GM12874 (cell line): Measurements from ENCODE around the gene HEATR5A.

Source experiments
- CTCF ChIP-seq: IDR thresholded peaks from 2 replicates; pipeline ENCODE4 v1.5.1; 2011; ENCODE audit warnings: low read depth, mild to moderate bottlenecking, control low read depth, low read length, moderate library complexity; ENCODE audit not compliant: insufficient read depth

Gene HEATR5A

GRCh38 chr14:31346097-31346496, 74.3 kb downstream of the HEATR5A start:
- no peak for TF ChIP-seq CTCF

- TF ChIP-seq CTCF: no peak
Measured at GRCh38 chr14:31341280-31341679, 79.1 kb downstream of the HEATR5A start.

GRCh38 chr14:31340297-31341063, 79.9 kb downstream of the HEATR5A start:
- no peak for TF ChIP-seq CTCF

GRCh38 chr14:31339743-31340142, 80.6 kb downstream of the HEATR5A start:
- no peak for TF ChIP-seq CTCF

- TF ChIP-seq CTCF: no peak
Measured at GRCh38 chr14:31337331-31337730, 83.0 kb downstream of the HEATR5A start.

GRCh38 chr14:31336646-31337045, 83.7 kb downstream of the HEATR5A start:
- no peak for TF ChIP-seq CTCF

GRCh38 chr14:31326111-31326510, 94.2 kb downstream of the HEATR5A start:
- TF ChIP-seq CTCF: no peak
